ENCODE results near the gene ING3. TPM values are rescaled to one million over a fixed set of nuclear protein-coding genes. Genes with fewer than 3 reads are reported as not detected.
A peak's percentile ranks its signal among the peaks of the same experiment; 100 is the strongest.

The ING3 gene
- total RNA-seq, 4 donors from 2014 or later, result 5.8 to 9.9 (median 6.7) TPM

GRCh38 chr7:120949998-120950538, 509 bp upstream of the ING3 start:
- intact Hi-C loops (cut with DNase I; ENCODE audit: low total_unique reads) (loop anchor here (2.0 to 10.0 kb wide), 2 partner anchors 39 to 245 kb away; partner anchors contain the start of gene CPED1), in situ Hi-C loops (cut with MboI; ENCODE audit: low sequenced_read_pairs in 4 of 4) (loop anchor here in 3 of 4 donors (25.0 kb wide), 2 partner anchors 138 to 337 kb away; no protein-coding TSS in a partner anchor)
- Histone ChIP-seq H3K27me3 (no peaks in the 10 kb centered on the region), H3K9me3 (no peaks in the 10 kb centered on the region), H3K36me3 (peaks cover 0 to 25% of the 10 kb centered on the region in 2 donors), H3K4me1 (peaks cover 15% of the 10 kb centered on the region in 2 donors), H3K4me3 (peak overlapping the region; percentile 70 to 82 (median 74)), H3K27ac (peak overlapping the region; percentile 94 to 98 (median 96))
- no peak for ATAC-seq
- TF ChIP-seq CTCF (IDR thresholded peaks at IDR 0.05 in 4 of 5, conservative IDR thresholded peaks at IDR 0.05 in 1 of 5), result no peak
- no peak for TF ChIP-seq POLR2A (IDR thresholded peaks at IDR 0.05)
- no peak for DNase-seq

GRCh38 chr7:120951309-120951699, 727 bp downstream of the ING3 start:
- Histone ChIP-seq H3K36me3 (peaks cover 0 to 36% of the 10 kb centered on the region in 2 donors), H3K4me1 (peaks cover 15% of the 10 kb centered on the region in 2 donors), H3K9me3 (no peaks in the 10 kb centered on the region), H3K27ac (peak overlapping the region; percentile 94 to 98 (median 96)), H3K4me3 (peak overlapping the region; percentile 73 to 83 (median 78)), H3K27me3 (no peaks in the 10 kb centered on the region)
- DNase-seq, result no peak
- in situ Hi-C loops (cut with MboI; ENCODE audit: low sequenced_read_pairs in 4 of 4) (loop anchor here in 1 of 4 donors (25.0 kb wide), 1 partner anchor 336 kb away; no protein-coding TSS in a partner anchor), intact Hi-C loops (cut with DNase I; ENCODE audit: low total_unique reads) (loop anchor here (2.0 to 10.0 kb wide), 2 partner anchors 37 to 243 kb away; partner anchors contain the start of gene CPED1)
- ATAC-seq, result no peak
- no peak for TF ChIP-seq CTCF (IDR thresholded peaks at IDR 0.05 in 4 of 5, conservative IDR thresholded peaks at IDR 0.05 in 1 of 5)
- no peak for TF ChIP-seq POLR2A (IDR thresholded peaks at IDR 0.05)

- Histone ChIP-seq H3K27ac (peak overlapping the region; percentile 94 to 98 (median 96)), H3K4me3 (peak overlapping the region; percentile 73 to 83 (median 78)), H3K36me3 (peaks cover 0 to 41% of the 10 kb centered on the region in 2 donors), H3K27me3 (no peaks in the 10 kb centered on the region), H3K9me3 (no peaks in the 10 kb centered on the region), H3K4me1 (peaks cover 15% of the 10 kb centered on the region in 2 donors)
- ATAC-seq (no peak), DNase-seq (no peak)
- TF ChIP-seq CTCF (IDR thresholded peaks at IDR 0.05 in 4 of 5, conservative IDR thresholded peaks at IDR 0.05 in 1 of 5) (no peak), POLR2A (IDR thresholded peaks at IDR 0.05) (no peak)
- intact Hi-C loops (cut with DNase I; ENCODE audit: low total_unique reads), result loop anchor here (2.0 to 10.0 kb wide), 2 partner anchors 37 to 243 kb away; partner anchors contain the start of gene CPED1
- in situ Hi-C loops (cut with MboI; ENCODE audit: low sequenced_read_pairs in 4 of 4), result loop anchor here in 1 of 4 donors (25.0 kb wide), 1 partner anchor 335 kb away; no protein-coding TSS in a partner anchor
Measured at GRCh38 chr7:120951826-120952225, 1.2 kb downstream of the ING3 start.

GRCh38 chr7:120955577-120956149, 5.1 kb downstream of the ING3 start:
- H3K4me3 ChIP-seq, result no peak overlapping the region
- no peak overlapping the region for H3K27ac ChIP-seq
- intact Hi-C loops (cut with DNase I; ENCODE audit: low total_unique reads) (loop anchor here (10.0 kb wide), 1 partner anchor 239 kb away; no protein-coding TSS in a partner anchor), in situ Hi-C loops (cut with MboI; ENCODE audit: low sequenced_read_pairs in 4 of 4) (loop anchor here in 1 of 4 donors (25.0 kb wide), 1 partner anchor 332 kb away; no protein-coding TSS in a partner anchor)
- peaks cover 15% of the 10 kb centered on the region in 2 donors for H3K4me1 ChIP-seq
- peaks cover 0 to 54% of the 10 kb centered on the region in 2 donors for H3K36me3 ChIP-seq
- ATAC-seq, result no peak
- no peak for DNase-seq
- TF ChIP-seq POLR2A (IDR thresholded peaks at IDR 0.05) (no peak), CTCF (IDR thresholded peaks at IDR 0.05 in 4 of 5, conservative IDR thresholded peaks at IDR 0.05 in 1 of 5) (no peak)
- H3K9me3 ChIP-seq, result no peaks in the 10 kb centered on the region
- no peaks in the 10 kb centered on the region for H3K27me3 ChIP-seq

Measured in gastrocnemius medialis (tissue), 4 donors.